ENCODE results near the gene ZSCAN32. TPM values are rescaled to one million over a fixed set of nuclear protein-coding genes. Genes with fewer than 3 reads are reported as not detected.

The ZSCAN32 gene
- total and polyA plus RNA-seq, 2 of the 8 experiments (the other 6 are each of a cell fraction or from before 2014, with no cell fraction given), result 13.4 to 22.0 TPM

DNA sequence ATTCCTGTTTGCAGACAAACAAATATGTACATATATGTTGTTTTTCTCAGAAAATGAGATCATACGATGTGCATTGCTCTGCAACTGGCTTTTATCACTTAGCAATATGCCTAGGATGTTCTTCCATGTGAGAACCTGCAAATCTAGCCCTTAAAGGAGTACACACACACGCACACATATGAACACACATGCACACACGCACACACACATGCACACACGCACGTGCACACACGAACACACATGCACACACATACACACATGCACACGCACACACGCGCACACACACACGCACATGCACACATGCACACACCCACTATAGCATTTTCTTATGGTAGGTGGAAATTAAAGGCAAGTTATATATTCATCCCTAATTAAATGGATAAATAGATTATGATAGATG, 53.2 kb downstream of the ZSCAN32 start:
- Histone ChIP-seq H4K20me1 (replicated peaks in 1 of 2; ENCODE audit: control insufficient read depth in 1 of 2, insufficient read depth in 2 of 2, low read length in 2 of 2) (no peaks in the 10 kb centered on the region), H3K4me3 (ENCODE audit: extremely low read depth in 1 of 4, insufficient read depth in 2 of 4, low read depth in 3 of 4, low read length in 4 of 4) (no peak overlapping the region), H3K14ac (ENCODE audit: insufficient read length) (no peak overlapping the region), H3K23me2 (ENCODE audit: low read depth, low read length) (no peaks in the 10 kb centered on the region), H3K36me3 (ENCODE audit: control insufficient read depth in 2 of 4, insufficient read depth in 4 of 4, low read length in 3 of 4) (no peaks in the 10 kb centered on the region), H3K56ac (replicated peaks; ENCODE audit: insufficient read length, low read depth, low read length) (no peak overlapping the region), H3K18ac (ENCODE audit: extremely low read depth, low read length) (no peak overlapping the region), H2BK120ac (replicated peaks; ENCODE audit: low read depth, low read length) (no peak overlapping the region), H3K79me2 (ENCODE audit: control insufficient read depth in 1 of 2, insufficient read depth in 2 of 2, low read length in 2 of 2) (no peaks in the 10 kb centered on the region), H2BK12ac (ENCODE audit: low read depth, low read length) (no peak overlapping the region), H3K79me1 (ENCODE audit: low read depth, low read length) (no peaks in the 10 kb centered on the region), H3K27ac (ENCODE audit: low read depth, low read length) (no peak overlapping the region), H3K4me1 (replicated peaks in 1 of 4; ENCODE audit: control insufficient read depth in 3 of 4, insufficient read depth in 4 of 4, low read length in 3 of 4) (no peaks in the 10 kb centered on the region), H3K9me3 (ENCODE audit: insufficient read depth in 2 of 2, low read depth in 1 of 2, low read length in 1 of 2) (peaks cover 16 to 32% of the 10 kb centered on the region in 2 experiments), H3K27me3 (replicated peaks in 1 of 4; ENCODE audit: control insufficient read depth in 3 of 4, extremely low read depth in 1 of 4, insufficient read depth in 3 of 4, low read length in 3 of 4) (no peaks in the 10 kb centered on the region), H3K4ac (replicated peaks; ENCODE audit: insufficient read length, low read depth, low read length) (no peak overlapping the region), H4K5ac (ENCODE audit: insufficient read length, low read depth, low read length) (no peak overlapping the region), H3K4me2 (ENCODE audit: insufficient read depth in 1 of 2, low read depth in 2 of 2, low read length in 2 of 2) (no peak overlapping the region), H2BK5ac (ENCODE audit: low read depth, low read length) (no peak overlapping the region), H4K91ac (replicated peaks; ENCODE audit: insufficient read length, low read length) (no peak overlapping the region), H2BK20ac (ENCODE audit: low read length) (no peak overlapping the region), H3K23ac (ENCODE audit: insufficient read length) (no peak overlapping the region), H3K9ac (replicated peaks in 1 of 4; ENCODE audit: extremely low read depth in 1 of 4, low read depth in 3 of 4, low read length in 3 of 4) (no peak overlapping the region; a peak in 1 of 7 replicates), H2BK15ac (ENCODE audit: low read length) (no peak overlapping the region), H4K8ac (ENCODE audit: extremely low read depth, insufficient read depth, low read length) (no peak overlapping the region), H2AFZ (ENCODE audit: low read length) (no peak overlapping the region), H2AK5ac (ENCODE audit: low read depth, low read length) (no peak overlapping the region)
- FAIRE-seq, result no peak
- WGBS, 2 experiments (ENCODE audit: extremely low coverage in 1 of 2, insufficient coverage in 1 of 2, insufficient read length in 1 of 2, insufficient replicate concordance in 2 of 2, low coverage in 1 of 2, low lambda C conversion rate in 2 of 2, missing lambda C conversion rate in 1 of 2), result 77% methylated on average over 10 of the region's 10 CpGs; no CpG with 5 or more reads in 1 of the 2 experiments
- CTCF ChIA-PET (ENCODE audit: partially characterized antibody), result no interaction called here
- no peak for DNase-seq (ENCODE audit: low read depth in 1 of 2, low spot score in 2 of 2)
- POLR2A ChIA-PET (ENCODE audit: partially characterized antibody), result no interaction called here
- TF ChIP-seq KDM4A (IDR thresholded peaks at IDR 0.05; ENCODE audit: low read depth, low read length, severe bottlenecking) (no peak), YY1 (IDR thresholded peaks at IDR 0.05; ENCODE audit: low read depth, low read length) (no peak), FOSL1 (IDR thresholded peaks at IDR 0.05; ENCODE audit: insufficient read depth, low read depth, low read length) (no peak), CBX8 (IDR thresholded peaks at IDR 0.05; ENCODE audit: borderline replicate concordance, low read depth, low read length) (no peak), EGR1 (IDR thresholded peaks at IDR 0.05; ENCODE audit: borderline replicate concordance, low read depth, low read length) (no peak), SRF (IDR thresholded peaks at IDR 0.05; ENCODE audit: low read depth, low read length) (no peak), POLR2AphosphoS5 (IDR thresholded peaks at IDR 0.05; ENCODE audit: low read depth, low read length) (no peak), SP4 (IDR thresholded peaks at IDR 0.05; ENCODE audit: low read length) (no peak), EP300 (IDR thresholded peaks at IDR 0.05; ENCODE audit: borderline replicate concordance in 1 of 2, low read depth in 2 of 2, low read length in 2 of 2) (no peak), SAP30 (IDR thresholded peaks at IDR 0.05; ENCODE audit: insufficient read depth, insufficient replicate concordance, low read length) (no peak), HDAC6 (IDR thresholded peaks at IDR 0.05; ENCODE audit: low read depth, low read length) (no peak)
- TF ChIP-seq, protein P1, sequence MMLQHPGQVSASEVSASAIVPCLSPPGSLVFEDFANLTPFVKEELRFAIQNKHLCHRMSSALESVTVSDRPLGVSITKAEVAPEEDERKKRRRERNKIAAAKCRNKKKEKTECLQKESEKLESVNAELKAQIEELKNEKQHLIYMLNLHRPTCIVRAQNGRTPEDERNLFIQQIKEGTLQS (IDR thresholded peaks at IDR 0.05; ENCODE audit: insufficient read depth, low read depth, low read length), result no peak
- TF ChIP-seq, protein P2, sequence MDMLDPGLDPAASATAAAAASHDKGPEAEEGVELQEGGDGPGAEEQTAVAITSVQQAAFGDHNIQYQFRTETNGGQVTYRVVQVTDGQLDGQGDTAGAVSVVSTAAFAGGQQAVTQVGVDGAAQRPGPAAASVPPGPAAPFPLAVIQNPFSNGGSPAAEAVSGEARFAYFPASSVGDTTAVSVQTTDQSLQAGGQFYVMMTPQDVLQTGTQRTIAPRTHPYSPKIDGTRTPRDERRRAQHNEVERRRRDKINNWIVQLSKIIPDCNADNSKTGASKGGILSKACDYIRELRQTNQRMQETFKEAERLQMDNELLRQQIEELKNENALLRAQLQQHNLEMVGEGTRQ (IDR thresholded peaks at IDR 0.05; ENCODE audit: low read length), result no peak

All from H1 (cell line).